Activated naive CD4-positive, alpha-beta T cell (primary cell): ENCODE data around the gene ZNF532.

Source experiments
- DNase-seq, 4 experiments: peaks; one replicate each; lab custom pipeline; 2025; lab: John Stamatoyannopoulos, UW

Gene ZNF532

DNA sequence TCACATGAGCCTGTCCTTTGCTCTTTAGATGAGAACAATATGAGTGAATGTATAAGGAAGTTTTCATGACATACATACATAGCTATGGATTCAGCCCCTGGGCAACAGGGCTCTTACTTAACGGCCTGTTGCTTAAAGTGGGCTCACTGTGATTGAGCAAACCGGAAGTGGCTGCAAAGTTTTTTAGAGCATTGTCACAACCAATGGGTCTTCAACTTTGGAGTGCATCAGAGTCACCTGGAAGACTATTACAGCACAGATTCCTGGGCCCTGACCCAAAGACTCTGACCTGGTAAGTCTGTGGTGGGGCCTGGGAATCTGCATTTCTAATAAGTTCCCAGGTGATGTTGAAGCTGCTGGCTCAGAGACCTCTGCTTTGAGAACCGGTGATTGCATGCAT, 168.7 kb downstream of the ZNF532 start:
- no peak for DNase-seq

GRCh38 chr18:59033974-59034373, 169.3 kb downstream of the ZNF532 start:
- no peak for DNase-seq

DNA sequence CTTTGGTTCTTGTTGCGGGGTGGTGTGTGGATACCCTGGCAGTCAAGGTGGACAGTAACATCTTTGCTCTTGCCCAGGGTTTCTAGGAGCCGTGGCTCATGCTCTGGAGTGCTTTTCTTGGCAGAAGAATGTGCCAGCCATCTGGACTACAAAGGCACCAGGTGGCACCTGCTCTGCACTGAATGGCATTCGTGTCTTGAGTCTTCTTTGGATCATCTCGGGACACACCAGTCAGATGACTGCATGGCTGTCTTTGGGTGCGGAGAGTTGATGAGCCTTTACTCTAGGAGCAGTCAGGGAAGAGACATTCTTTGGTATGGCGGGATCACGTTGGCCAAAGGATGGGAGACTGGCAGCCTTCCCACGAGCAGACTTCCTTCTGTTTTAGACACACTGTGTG, 170.9 kb downstream of the ZNF532 start:
- no peak for DNase-seq
